MM.1S (cell line): ENCODE measurements around the gene NUTF2.

ENCODE experiments used
- DNase-seq: peaks from one replicate; pipeline ENCODE4 v3.0.0-alpha.2; 2015
- H2AFZ ChIP-seq: fragments of 300-600 bp; sonication (generic); 2 replicates; pipeline ENCODE4 v1.6.0; 2016; ENCODE audit warnings: antibody characterized with exemption, low read length
- H3F3A ChIP-seq: fragments of 300-600 bp; sonication (generic); 2 replicates; pipeline ENCODE4 v1.6.1; 2016; ENCODE audit warnings: mild to moderate bottlenecking, antibody characterized with exemption, low read length, moderate library complexity, mixed read lengths; ENCODE audit not compliant: insufficient read depth
- H3K27ac ChIP-seq: fragments of 300-600 bp; sonication (generic); 2 replicates; pipeline ENCODE4 v1.5.1; 2016; ENCODE audit warnings: mild to moderate bottlenecking, low read length
- H3K27me3 ChIP-seq: fragments of 300-600 bp; sonication (generic); replicated peaks from 2 replicates; pipeline ENCODE4 v1.6.0; 2016; ENCODE audit warnings: low read length; ENCODE audit not compliant: insufficient read depth
- H3K36me3 ChIP-seq: fragments of 300-600 bp; sonication (generic); replicated peaks from 2 replicates; pipeline ENCODE4 v1.6.1; 2016; ENCODE audit warnings: mild to moderate bottlenecking, low read length, mixed read lengths; ENCODE audit not compliant: insufficient read depth
- H3K4me1 ChIP-seq: fragments of 300-600 bp; sonication (generic); 2 replicates; pipeline ENCODE4 v1.6.1; 2016; ENCODE audit warnings: low read length, mixed read lengths
- H3K4me2 ChIP-seq: fragments of 300-600 bp; sonication (generic); 2 replicates; pipeline ENCODE4 v1.6.0; 2016; ENCODE audit warnings: low read depth, low read length
- H3K4me3 ChIP-seq: fragments of 300-600 bp; sonication (generic); 2 replicates; pipeline ENCODE4 v1.5.1; 2016; ENCODE audit warnings: low read length, mixed read lengths
- H3K79me2 ChIP-seq: fragments of 300-600 bp; sonication (generic); 2 replicates; pipeline ENCODE4 v1.6.1; 2016; ENCODE audit warnings: mixed run types, low read length, mixed read lengths
- H3K9ac ChIP-seq: fragments of 300-600 bp; sonication (generic); 2 replicates; pipeline ENCODE4 v1.6.1; 2016; ENCODE audit warnings: low read length, mixed read lengths
- H3K9me2 ChIP-seq: fragments of 300-600 bp; sonication (generic); replicated peaks from 2 replicates; pipeline ENCODE4 v1.6.1; 2016; ENCODE audit warnings: mild to moderate bottlenecking, low read length, mixed read lengths; ENCODE audit not compliant: insufficient read depth
- H3K9me3 ChIP-seq: fragments of 300-600 bp; sonication (generic); replicated peaks from 2 replicates; pipeline ENCODE4 v1.6.1; 2016; ENCODE audit warnings: mild to moderate bottlenecking, low read length, mixed read lengths; ENCODE audit not compliant: insufficient read depth
- H4K20me1 ChIP-seq: fragments of 300-600 bp; sonication (generic); 2 replicates; pipeline ENCODE4 v1.6.1; 2016; ENCODE audit warnings: mild to moderate bottlenecking, low read length, moderate library complexity, mixed read lengths; ENCODE audit not compliant: insufficient read depth
- EZH2 ChIP-seq: fragments of 300-600 bp; sonication (generic); optimal IDR thresholded peaks from 2 replicates; pipeline ENCODE3; 2017; ENCODE audit warnings: low read depth, mild to moderate bottlenecking, antibody characterized with exemption, low read length, mixed read lengths
- EZH2phosphoT487 ChIP-seq: fragments of 300-600 bp; sonication (generic); IDR thresholded peaks from 2 replicates; pipeline ENCODE4 v1.6.1; 2018; ENCODE audit warnings: antibody characterized with exemption, low read length
- TF ChIP-seq, protein P1 (sequence below): fragments of 300-600 bp; sonication (generic); IDR thresholded peaks from 2 replicates; pipeline ENCODE4 v1.5.1; 2016; ENCODE audit warnings: antibody characterized with exemption, low read length, mixed read lengths

Gene NUTF2

DNA sequence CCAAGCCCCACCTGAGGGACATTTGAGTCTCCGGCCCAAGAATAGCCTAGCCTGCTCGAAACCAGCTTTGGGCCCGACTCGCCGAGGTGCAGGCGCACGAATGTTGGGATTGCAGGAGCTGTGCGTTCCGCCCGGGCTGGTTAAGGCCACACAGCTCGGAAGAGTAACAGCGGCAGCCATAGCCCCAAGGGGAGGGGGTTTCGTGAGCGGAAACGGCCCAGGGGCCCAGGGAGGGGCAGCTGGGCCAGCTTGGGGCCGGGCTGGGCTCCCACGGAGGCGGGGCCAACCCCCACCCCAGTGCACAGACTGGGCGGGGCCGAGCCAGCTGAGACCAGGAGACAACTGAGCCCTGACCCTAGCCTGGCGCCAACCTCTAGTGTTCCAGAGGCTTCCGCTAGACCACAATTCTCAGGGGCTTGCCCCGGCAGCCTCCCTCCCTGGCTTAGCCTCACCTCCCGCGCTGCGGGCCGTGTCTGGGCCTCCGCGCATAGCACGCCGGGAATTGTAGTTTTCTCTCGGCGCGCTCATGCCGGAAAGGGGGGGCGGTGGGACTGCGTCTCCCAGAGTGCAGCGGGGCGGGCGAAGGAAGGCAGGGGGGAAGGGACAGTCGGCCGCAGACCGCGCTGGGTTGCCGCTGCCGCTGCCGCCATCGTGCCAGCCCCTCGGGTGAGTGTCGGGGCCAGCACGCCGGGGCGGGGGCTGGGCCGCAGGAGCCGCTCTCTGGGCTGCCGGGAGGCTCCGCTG, at the start of gene NUTF2:
Gene NUTF2, plus strand, starts transcription at position 614 of the 744 bp plus-strand sequence. CDS start 18,198 bp downstream, outside the sequence.
- H3K27ac ChIP-seq, result peak within 1 kb of the TSS; percentile 78
- H3K9me3 ChIP-seq, result no peaks in the 10 kb centered on the region
- no peaks in the 10 kb centered on the region for H4K20me1 ChIP-seq
- H3K4me3 ChIP-seq, result peak within 1 kb of the TSS; percentile 99
- H3K4me1 ChIP-seq, result peaks cover 22% of the 10 kb centered on the region
- peak within 1 kb of the TSS; percentile 88 for H3K9ac ChIP-seq
- no peaks in the 10 kb centered on the region for H3K36me3 ChIP-seq
- TF ChIP-seq EZH2phosphoT487 (no peak), EZH2 (no peak)
- TF ChIP-seq, protein P1, sequence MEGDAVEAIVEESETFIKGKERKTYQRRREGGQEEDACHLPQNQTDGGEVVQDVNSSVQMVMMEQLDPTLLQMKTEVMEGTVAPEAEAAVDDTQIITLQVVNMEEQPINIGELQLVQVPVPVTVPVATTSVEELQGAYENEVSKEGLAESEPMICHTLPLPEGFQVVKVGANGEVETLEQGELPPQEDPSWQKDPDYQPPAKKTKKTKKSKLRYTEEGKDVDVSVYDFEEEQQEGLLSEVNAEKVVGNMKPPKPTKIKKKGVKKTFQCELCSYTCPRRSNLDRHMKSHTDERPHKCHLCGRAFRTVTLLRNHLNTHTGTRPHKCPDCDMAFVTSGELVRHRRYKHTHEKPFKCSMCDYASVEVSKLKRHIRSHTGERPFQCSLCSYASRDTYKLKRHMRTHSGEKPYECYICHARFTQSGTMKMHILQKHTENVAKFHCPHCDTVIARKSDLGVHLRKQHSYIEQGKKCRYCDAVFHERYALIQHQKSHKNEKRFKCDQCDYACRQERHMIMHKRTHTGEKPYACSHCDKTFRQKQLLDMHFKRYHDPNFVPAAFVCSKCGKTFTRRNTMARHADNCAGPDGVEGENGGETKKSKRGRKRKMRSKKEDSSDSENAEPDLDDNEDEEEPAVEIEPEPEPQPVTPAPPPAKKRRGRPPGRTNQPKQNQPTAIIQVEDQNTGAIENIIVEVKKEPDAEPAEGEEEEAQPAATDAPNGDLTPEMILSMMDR, result no peak
- no peaks in the 10 kb centered on the region for H3K27me3 ChIP-seq
- peak within 1 kb of the TSS; percentile 94 for H2AFZ ChIP-seq
- no peaks in the 10 kb centered on the region for H3K9me2 ChIP-seq
- DNase-seq, result peak; percentile 96
- H3K4me2 ChIP-seq, result peak within 1 kb of the TSS; percentile 99
- peaks cover 33% of the 10 kb centered on the region for H3F3A ChIP-seq
- H3K79me2 ChIP-seq, result peaks cover 84% of the 10 kb centered on the region

DNA sequence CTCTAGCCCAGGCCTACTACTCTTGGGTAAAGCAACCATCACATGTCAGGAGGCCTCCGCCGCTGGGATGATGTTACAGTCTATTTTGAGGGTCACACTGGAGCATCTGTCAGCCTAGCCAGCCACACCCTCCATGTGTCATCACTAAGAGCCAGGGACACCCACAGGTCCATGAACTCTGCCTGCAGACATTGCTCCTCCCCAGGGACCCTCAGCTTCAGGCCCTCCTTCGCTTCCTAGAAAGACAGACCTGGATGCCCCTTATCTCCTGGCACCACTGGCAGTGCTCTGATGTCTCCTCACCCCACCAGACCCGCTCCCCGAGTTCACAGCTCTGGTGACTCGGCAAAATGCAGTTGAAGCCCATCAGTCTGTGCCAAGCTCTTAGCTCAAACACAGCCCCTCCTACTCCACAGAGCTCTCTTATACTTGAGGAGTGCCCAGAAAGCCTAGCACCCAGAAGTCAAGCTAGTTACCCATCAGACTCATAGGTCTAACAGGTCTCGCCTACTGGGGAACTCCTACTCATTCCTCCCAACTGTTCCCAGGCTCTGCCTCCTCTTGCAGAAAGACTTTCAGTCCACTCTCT, 46.3 kb upstream of the NUTF2 start:
- no peak overlapping the region for H3K27ac ChIP-seq
- H3K4me3 ChIP-seq, result no peak overlapping the region
- no peak for DNase-seq
- no peaks in the 10 kb centered on the region for H3K27me3 ChIP-seq
- H3K9me2 ChIP-seq, result no peaks in the 10 kb centered on the region
- H3F3A ChIP-seq, result no peaks in the 10 kb centered on the region
- H3K9ac ChIP-seq, result no peak overlapping the region
- H3K36me3 ChIP-seq, result no peaks in the 10 kb centered on the region
- no peaks in the 10 kb centered on the region for H4K20me1 ChIP-seq
- H3K9me3 ChIP-seq, result no peaks in the 10 kb centered on the region
- no peak overlapping the region for H3K4me2 ChIP-seq
- no peak overlapping the region for H2AFZ ChIP-seq
- no peak for TF ChIP-seq EZH2phosphoT487
- TF ChIP-seq, protein P1, result no peak
- no peak for TF ChIP-seq EZH2
- peaks cover 84% of the 10 kb centered on the region for H3K79me2 ChIP-seq
- H3K4me1 ChIP-seq, result peaks cover 8% of the 10 kb centered on the region

DNA sequence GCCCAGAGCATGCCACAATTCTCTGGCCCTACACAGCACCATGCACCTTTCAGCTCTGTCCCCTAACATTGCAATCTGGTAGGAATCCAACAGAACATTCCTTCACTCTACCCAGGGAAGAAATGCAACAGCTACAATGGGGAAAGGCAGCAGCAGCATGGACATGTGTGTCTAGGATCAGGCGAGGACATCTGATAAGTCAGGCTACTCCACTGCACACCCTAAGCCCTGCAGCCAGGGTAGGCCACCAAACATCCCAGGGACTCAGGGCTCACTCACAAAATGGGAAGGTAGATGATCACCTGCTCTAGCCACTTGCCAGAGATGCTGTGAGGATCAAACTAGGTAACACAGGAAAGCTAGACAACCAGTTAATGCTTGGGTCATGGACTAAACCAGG, 45.5 kb upstream of the NUTF2 start:
- Histone ChIP-seq H3K4me2 (no peak overlapping the region), H3K9me2 (no peaks in the 10 kb centered on the region), H3K36me3 (no peaks in the 10 kb centered on the region), H3F3A (no peaks in the 10 kb centered on the region), H3K27ac (no peak overlapping the region), H3K9ac (no peak overlapping the region), H4K20me1 (no peaks in the 10 kb centered on the region), H3K9me3 (no peaks in the 10 kb centered on the region), H3K27me3 (no peaks in the 10 kb centered on the region), H3K79me2 (peaks cover 89% of the 10 kb centered on the region), H3K4me1 (peaks cover 9% of the 10 kb centered on the region), H3K4me3 (no peak overlapping the region), H2AFZ (no peak overlapping the region)
- TF ChIP-seq EZH2phosphoT487, result no peak
- no peak for TF ChIP-seq EZH2
- TF ChIP-seq, protein P1, result no peak
- no peak for DNase-seq
